H1 (cell line): ENCODE data around the gene DAZAP1. TPM values are rescaled to one million over a fixed set of nuclear protein-coding genes. Genes with fewer than 3 reads are reported as not detected.

Source experiments
- CTCF ChIA-PET: fragments of 300-600 bp; sonication (Branson Sonifier 250); formaldehyde crosslinking; loops from one replicate; lab custom pipeline; 2021; ENCODE audit not compliant: partially characterized antibody; lab: Charles Lee
- POLR2A ChIA-PET: fragments of 300-600 bp; sonication (Branson Sonifier 250); formaldehyde crosslinking; loops from one replicate; lab custom pipeline; 2021; ENCODE audit warnings: inconsistent platforms; ENCODE audit not compliant: partially characterized antibody; lab: Charles Lee
- DNase-seq, 2 experiments: peaks; one replicate each; pipeline versions ENCODE4 v3.0.0 to v3.0.0-alpha.2; 2010 to 2022; ENCODE audit warnings: low spot score in 2 of 2, low read depth in 1 of 2, mixed read lengths in 1 of 2
- FAIRE-seq: peaks from 2 replicates; lab custom pipeline; 2011; peaks lifted over from hg19 to GRCh38; lab: Jason Lieb, UNC
- H2AFZ ChIP-seq: 2 replicates; pipeline ENCODE4 v1.8.1; 2012; ENCODE audit warnings: low read length, inconsistent platforms
- H2AK5ac ChIP-seq: 2 replicates; pipeline ENCODE4 v1.6.1; 2013; ENCODE audit warnings: low read depth, low read length
- H2BK120ac ChIP-seq: replicated peaks from 2 replicates; pipeline ENCODE3; 2013; ENCODE audit warnings: low read depth, low read length, inconsistent platforms
- H2BK12ac ChIP-seq: 2 replicates; pipeline ENCODE4 v1.6.1; 2013; ENCODE audit warnings: low read depth, low read length
- H2BK15ac ChIP-seq: 2 replicates; pipeline ENCODE4 v1.6.1; 2013; ENCODE audit warnings: low read length
- H2BK20ac ChIP-seq: 2 replicates; pipeline ENCODE4 v1.6.1; 2013; ENCODE audit warnings: low read length
- H2BK5ac ChIP-seq: 2 replicates; pipeline ENCODE4 v1.6.1; 2013; ENCODE audit warnings: low read depth, low read length
- H3K14ac ChIP-seq: 2 replicates; pipeline ENCODE4 v1.6.1; 2013; ENCODE audit warnings: inconsistent platforms; ENCODE audit not compliant: insufficient read length
- H3K18ac ChIP-seq: 2 replicates; pipeline ENCODE4 v1.6.1; 2013; ENCODE audit warnings: low read length; ENCODE audit errors: extremely low read depth
- H3K23ac ChIP-seq: 2 replicates; pipeline ENCODE4 v1.6.1; 2013; ENCODE audit warnings: inconsistent platforms; ENCODE audit not compliant: insufficient read length
- H3K23me2 ChIP-seq: 2 replicates; pipeline ENCODE4 v1.6.1; 2013; ENCODE audit warnings: low read depth, low read length
- H3K27ac ChIP-seq: 2 replicates; pipeline ENCODE4 v1.6.1; 2011; ENCODE audit warnings: low read depth, low read length, inconsistent platforms
- H3K27me3 ChIP-seq, 4 experiments: replicated peaks in 1 of 4; 1 replicate in 1 of 4; 2 replicates in 3 of 4; pipeline versions ENCODE4 v1.6.1 to v1.8.1; 2011 to 2013; ENCODE audit warnings: low read length in 3 of 4, mild to moderate bottlenecking in 3 of 4, inconsistent platforms in 2 of 4, mixed read lengths in 2 of 4, moderate library complexity in 1 of 4; ENCODE audit not compliant: control insufficient read depth in 3 of 4, insufficient read depth in 3 of 4; ENCODE audit errors: extremely low read depth in 1 of 4
- H3K36me3 ChIP-seq, 4 experiments: 2 replicates each; pipeline versions ENCODE4 v1.6.1 to v1.8.1; 2011 to 2013; ENCODE audit warnings: mild to moderate bottlenecking in 4 of 4, low read length in 3 of 4, moderate library complexity in 2 of 4, control low read depth in 1 of 4, inconsistent platforms in 1 of 4; ENCODE audit not compliant: insufficient read depth in 4 of 4, control insufficient read depth in 2 of 4
- H3K4ac ChIP-seq: replicated peaks from 2 replicates; pipeline ENCODE3; 2013; ENCODE audit warnings: low read length, low read depth, mixed read lengths, inconsistent platforms; ENCODE audit not compliant: insufficient read length
- H3K4me1 ChIP-seq, 4 experiments: replicated peaks in 1 of 4; 1 replicate in 1 of 4; 2 replicates in 3 of 4; pipeline versions ENCODE4 v1.6.1 to v1.8.1; 2011 to 2013; ENCODE audit warnings: low read length in 3 of 4, inconsistent platforms in 2 of 4, mixed read lengths in 1 of 4; ENCODE audit not compliant: insufficient read depth in 4 of 4, control insufficient read depth in 3 of 4
- H3K4me2 ChIP-seq, 2 experiments: 2 replicates each; pipeline versions ENCODE4 v1.6.1 to v1.8.1; 2011 to 2013; ENCODE audit warnings: low read depth in 2 of 2, low read length in 2 of 2, control low read depth in 1 of 2, inconsistent platforms in 1 of 2, mild to moderate bottlenecking in 1 of 2; ENCODE audit not compliant: insufficient read depth in 1 of 2
- H3K4me3 ChIP-seq, 4 experiments: fragments of 200-600, 300-600 bp in 1 of 4; sonication (generic), shearing (Covaris generic), sonication (Bioruptor Twin) in 1 of 4; 2 replicates each; pipeline versions ENCODE4 v1.5.1 to v1.8.1; 2011 to 2016; ENCODE audit warnings: low read length in 4 of 4, low read depth in 3 of 4, control low read depth in 2 of 4, inconsistent platforms in 2 of 4, mild to moderate bottlenecking in 2 of 4, mixed read lengths in 1 of 4, moderate library complexity in 1 of 4; ENCODE audit not compliant: insufficient read depth in 2 of 4; ENCODE audit errors: extremely low read depth in 1 of 4
- H3K56ac ChIP-seq: replicated peaks from 2 replicates; pipeline ENCODE3; 2013; ENCODE audit warnings: low read depth, mild to moderate bottlenecking, mixed read lengths, low read length, inconsistent platforms; ENCODE audit not compliant: insufficient read length
- H3K79me1 ChIP-seq: 2 replicates; pipeline ENCODE4 v1.6.1; 2013; ENCODE audit warnings: low read depth, low read length, control low read depth
- H3K79me2 ChIP-seq, 2 experiments: 2 replicates each; pipeline versions ENCODE4 v1.6.1 to v1.8.1; 2012 to 2013; ENCODE audit warnings: low read length in 2 of 2, mild to moderate bottlenecking in 2 of 2, inconsistent platforms in 1 of 2; ENCODE audit not compliant: insufficient read depth in 2 of 2, control insufficient read depth in 1 of 2
- H3K9ac ChIP-seq, 4 experiments: replicated peaks in 1 of 4; 1 replicate in 1 of 4; 2 replicates in 3 of 4; pipeline versions ENCODE4 v1.6.1 to v1.8.1; 2011 to 2013; ENCODE audit warnings: low read depth in 3 of 4, low read length in 3 of 4, control low read depth in 2 of 4, mild to moderate bottlenecking in 2 of 4, moderate library complexity in 2 of 4, inconsistent platforms in 1 of 4; ENCODE audit errors: extremely low read depth in 1 of 4
- H3K9me3 ChIP-seq, 2 experiments: 2 replicates each; pipeline versions ENCODE4 v1.6.1 to v1.8.1; 2012 to 2013; ENCODE audit warnings: mild to moderate bottlenecking in 2 of 2, moderate library complexity in 2 of 2, control low read depth in 1 of 2, inconsistent platforms in 1 of 2, low read depth in 1 of 2, low read length in 1 of 2, mixed read lengths in 1 of 2; ENCODE audit not compliant: insufficient read depth in 2 of 2
- H4K20me1 ChIP-seq, 2 experiments: replicated peaks in 1 of 2; 2 replicates each; pipeline versions ENCODE3 to v1.8.1; 2011 to 2013; ENCODE audit warnings: inconsistent platforms in 2 of 2, low read length in 2 of 2, mild to moderate bottlenecking in 1 of 2; ENCODE audit not compliant: insufficient read depth in 2 of 2, control insufficient read depth in 1 of 2
- H4K5ac ChIP-seq: 2 replicates; pipeline ENCODE4 v1.6.1; 2013; ENCODE audit warnings: low read length, low read depth, mixed read lengths, inconsistent platforms; ENCODE audit not compliant: insufficient read length
- H4K8ac ChIP-seq: 2 replicates; pipeline ENCODE4 v1.8.0; 2013; ENCODE audit warnings: mild to moderate bottlenecking, moderate library complexity, low read length, inconsistent platforms; ENCODE audit not compliant: insufficient read depth; ENCODE audit errors: extremely low read depth
- H4K91ac ChIP-seq: replicated peaks from 2 replicates; pipeline ENCODE3; 2013; ENCODE audit warnings: low read length, mixed read lengths, inconsistent platforms; ENCODE audit not compliant: insufficient read length
- CHD1 ChIP-seq: IDR thresholded peaks from 2 replicates; pipeline ENCODE4 v1.6.1; 2012; ENCODE audit warnings: low read depth, low read length, improper control_type of control experiment
- EZH2 ChIP-seq: fragments of 200-600 bp; sonication (generic); IDR thresholded peaks from 2 replicates; pipeline ENCODE4 v1.7.1; 2012; ENCODE audit warnings: low read depth, mild to moderate bottlenecking, moderate library complexity, low read length, inconsistent platforms; ENCODE audit not compliant: severe bottlenecking
- RXRA ChIP-seq: IDR thresholded peaks from 2 replicates; pipeline ENCODE4 v1.6.1; 2011; ENCODE audit warnings: low read depth, mild to moderate bottlenecking, low read length, moderate library complexity; ENCODE audit not compliant: insufficient read depth
- SIN3A ChIP-seq, 2 experiments: IDR thresholded peaks in 1 of 2; conservative IDR thresholded peaks in 1 of 2; 2 replicates each; pipeline ENCODE4 v1.6.1; 2011 to 2012; ENCODE audit warnings: low read length in 2 of 2, improper control_type of control experiment in 1 of 2, low read depth in 1 of 2, mild to moderate bottlenecking in 1 of 2
- SP2 ChIP-seq: IDR thresholded peaks from 2 replicates; pipeline ENCODE4 v1.6.1; 2012; ENCODE audit warnings: mild to moderate bottlenecking, low read length, inconsistent platforms
- TBP ChIP-seq: IDR thresholded peaks from 2 replicates; pipeline ENCODE4 v1.6.1; 2011; ENCODE audit warnings: low read depth, low read length, improper control_type of control experiment
- WGBS, 2 experiments: shearing (Covaris generic) in 1 of 2; methylation state at CpG; one replicate each; pipeline versions ENCODE4 v1.1.6 to v1.1.7; 2013 to 2015; ENCODE audit warnings: low lambda C conversion rate in 2 of 2, mixed read lengths in 2 of 2, inconsistent platforms in 1 of 2, low coverage in 1 of 2, missing lambda C conversion rate in 1 of 2; ENCODE audit not compliant: insufficient replicate concordance in 2 of 2, insufficient coverage in 1 of 2, insufficient read length in 1 of 2; ENCODE audit errors: extremely low coverage in 1 of 2, missing lambda C conversion rate in 1 of 2; 5-methylcytosine and 5-hydroxymethylcytosine counted together
- polyA plus RNA-seq, 7 experiments: library from polyadenylated mRNA; depleted of rRNA in 3 of 7; stranded (reverse) in 5 of 7; unstranded in 2 of 7; fragments of >200 nt in 5 of 7; fragments of 200-250 nt in 2 of 7; gene quantifications; 1 replicate in 5 of 7; 2 replicates in 1 of 7; 4 replicates in 1 of 7; pipeline versions ENCODE4 v1.2.1 to v1.2.3, GENCODE V29; 2011 to 2013; ENCODE audit warnings: missing spikeins in 2 of 7, mixed read lengths in 2 of 7
- total RNA-seq: library from RNA; stranded (reverse); fragmentation: NEBNext Ultra II Directional; extraction: Animal tissue kit (Norgen Biotek cat#: 25700); gene quantifications from 2 replicates; pipeline ENCODE4 v1.2.1, GENCODE V29; 2021
- TF ChIP-seq, protein P1 (sequence below), 3 experiments: IDR thresholded peaks; 1 replicate in 2 of 3; 2 replicates in 1 of 3; pipeline versions ENCODE4 v1.5.1 to v1.6.1; 2011; ENCODE audit warnings: low read length in 3 of 3, mild to moderate bottlenecking in 3 of 3, inconsistent platforms in 2 of 3, low read depth in 1 of 3, moderate library complexity in 1 of 3; ENCODE audit not compliant: insufficient read depth in 1 of 3; ENCODE audit errors: control extremely low read depth in 1 of 3

The DAZAP1 gene
- total and polyA plus RNA-seq, 2 of the 8 experiments (the other 6 are each of a cell fraction or from before 2014, with no cell fraction given) = 79.6 to 341 TPM

DNA sequence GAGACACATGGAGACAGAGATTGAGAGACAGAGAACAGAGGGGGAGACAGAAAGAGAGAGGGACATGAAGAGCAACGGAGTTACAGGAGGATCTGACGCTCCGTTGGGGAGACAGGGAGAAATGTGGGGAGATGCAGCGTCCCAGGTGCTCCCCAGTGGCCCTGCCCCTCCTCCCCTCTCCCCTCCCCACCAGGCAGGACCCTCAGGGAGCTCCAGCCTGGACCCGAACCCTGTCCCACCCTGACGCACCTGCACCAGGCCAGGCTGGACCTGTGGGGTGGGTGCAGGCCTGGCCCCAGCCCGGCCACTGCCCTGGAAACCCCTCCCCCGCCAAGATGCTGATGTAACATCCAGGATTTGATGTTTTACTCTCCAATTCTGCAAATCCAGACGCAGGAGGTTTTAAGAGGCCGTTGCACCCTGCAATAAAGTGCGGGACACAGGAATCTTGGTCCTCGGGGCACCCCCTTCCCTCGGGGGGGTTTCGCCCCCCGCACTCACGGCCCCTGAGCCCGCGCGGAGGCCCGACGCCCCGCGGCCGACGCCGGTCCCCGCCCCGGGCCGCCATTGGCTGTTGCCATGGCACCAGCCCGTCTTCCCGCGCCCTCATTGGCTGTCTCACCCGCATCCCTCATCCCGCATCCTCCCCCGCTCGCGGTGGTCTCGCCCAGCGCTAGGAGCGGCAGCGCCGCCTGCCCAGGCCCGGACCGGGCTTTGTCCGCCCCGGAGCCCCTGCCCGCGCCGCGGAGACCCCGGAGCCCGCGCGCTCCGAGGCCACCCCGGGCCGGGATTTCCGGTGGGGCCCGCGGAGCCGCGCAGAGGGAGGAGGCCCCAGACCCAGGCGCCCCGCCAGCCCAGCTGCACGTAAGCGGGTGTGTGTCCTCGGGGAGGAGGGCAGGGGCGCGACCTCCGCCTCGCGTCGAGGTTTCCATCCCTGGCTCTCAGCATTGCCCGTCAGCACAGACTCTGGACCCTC lies 42.4 kb downstream of the DAZAP1 start, which contains the start of gene APC2:
APC2 (plus strand) TSS at position 655 of the 976 bp plus-strand sequence. CDS start 2,881 bp downstream, outside the sequence.
- no peak within 1 kb of the TSS for H2AFZ ChIP-seq
- peak within 1 kb of the TSS; percentile 22 to 60 (median 36) for H3K4me3 ChIP-seq
- TF ChIP-seq EZH2 = no peak
- TF ChIP-seq SP2 = no peak
- TF ChIP-seq CHD1 = no peak
- TF ChIP-seq RXRA = no peak
- TF ChIP-seq, protein P1, sequence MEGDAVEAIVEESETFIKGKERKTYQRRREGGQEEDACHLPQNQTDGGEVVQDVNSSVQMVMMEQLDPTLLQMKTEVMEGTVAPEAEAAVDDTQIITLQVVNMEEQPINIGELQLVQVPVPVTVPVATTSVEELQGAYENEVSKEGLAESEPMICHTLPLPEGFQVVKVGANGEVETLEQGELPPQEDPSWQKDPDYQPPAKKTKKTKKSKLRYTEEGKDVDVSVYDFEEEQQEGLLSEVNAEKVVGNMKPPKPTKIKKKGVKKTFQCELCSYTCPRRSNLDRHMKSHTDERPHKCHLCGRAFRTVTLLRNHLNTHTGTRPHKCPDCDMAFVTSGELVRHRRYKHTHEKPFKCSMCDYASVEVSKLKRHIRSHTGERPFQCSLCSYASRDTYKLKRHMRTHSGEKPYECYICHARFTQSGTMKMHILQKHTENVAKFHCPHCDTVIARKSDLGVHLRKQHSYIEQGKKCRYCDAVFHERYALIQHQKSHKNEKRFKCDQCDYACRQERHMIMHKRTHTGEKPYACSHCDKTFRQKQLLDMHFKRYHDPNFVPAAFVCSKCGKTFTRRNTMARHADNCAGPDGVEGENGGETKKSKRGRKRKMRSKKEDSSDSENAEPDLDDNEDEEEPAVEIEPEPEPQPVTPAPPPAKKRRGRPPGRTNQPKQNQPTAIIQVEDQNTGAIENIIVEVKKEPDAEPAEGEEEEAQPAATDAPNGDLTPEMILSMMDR (IDR thresholded peaks at IDR 0.05; ENCODE audit: control extremely low read depth in 1 of 3, insufficient read depth in 1 of 3, low read depth in 1 of 3, low read length in 3 of 3) = no peak; a peak in 1 of 4 replicates
- no peak for TF ChIP-seq SIN3A (conservative IDR thresholded peaks at IDR 0.05 in 1 of 2, IDR thresholded peaks at IDR 0.05 in 1 of 2; ENCODE audit: low read depth in 1 of 2, low read length in 2 of 2)
- no peak; the same call in 1 of the 2 replicates for TF ChIP-seq TBP

More for the DNA sequence above, 42.4 kb downstream of the DAZAP1 start, which contains the start of gene APC2:
- Histone ChIP-seq H3K18ac (peak within 1 kb of the TSS; percentile 71; the same call in 1 of the 2 replicates), H2BK120ac (no peak within 1 kb of the TSS), H4K91ac (no peak within 1 kb of the TSS), H3K4me1 (peaks cover 0 to 35% (median 26%) of the 10 kb centered on the region in 4 experiments; a peak in 6 of 7 replicates), H3K79me2 (no peaks in the 10 kb centered on the region), H2BK5ac (no peak within 1 kb of the TSS), H3K4me2 (peak within 1 kb of the TSS; percentile 55 to 66), H3K79me1 (no peaks in the 10 kb centered on the region), H3K23ac (no peak within 1 kb of the TSS), H3K9ac (peak within 1 kb of the TSS in 2 of 4 experiments; percentile 25 to 50; a peak in 3 of 7 replicates), H2BK20ac (0 out of 2 replicates have a peak within 1 kb of the TSS, but pooled peaks have one; percentile 61), H2BK15ac (peak within 1 kb of the TSS; percentile 95; the same call in 1 of the 2 replicates), H3K27ac (no peak within 1 kb of the TSS), H3K23me2 (peaks cover 4% of the 10 kb centered on the region; the same call in 1 of the 2 replicates), H4K20me1 (peaks cover 13 to 14% of the 10 kb centered on the region in 2 experiments), H4K8ac (peak within 1 kb of the TSS; percentile 87; the same call in 1 of the 2 replicates), H3K9me3 (no peaks in the 10 kb centered on the region), H2AK5ac (no peak within 1 kb of the TSS), H2BK12ac (peak within 1 kb of the TSS; percentile 27; the same call in 1 of the 2 replicates), H4K5ac (no peak within 1 kb of the TSS), H3K56ac (peak within 1 kb of the TSS; percentile 12), H3K36me3 (no peaks in the 10 kb centered on the region), H3K14ac (no peak within 1 kb of the TSS), H3K27me3 (peaks cover 34 to 59% (median 57%) of the 10 kb centered on the region in 4 experiments), H3K4ac (peak within 1 kb of the TSS; percentile 62)
- DNase-seq (peak in 1 of 2 experiments; percentile 93), FAIRE-seq (no peak)
- ChIA-PET CTCF (interaction anchor here (1.2 to 1.3 kb wide), 2 partner anchors 13 to 17 kb away, joined by 4 to 5 read pairs; no protein-coding TSS in a partner anchor), POLR2A (interaction anchor here (0.9 to 9.4 kb wide), 7 partner anchors 8 to 180 kb away, joined by 3 to 109 read pairs (median 3); partner anchors contain the start of genes CIRBP and FAM174C)
- WGBS, 2 experiments = 10% methylated on average over 59 of the region's 74 CpGs; no CpG with 5 or more reads in 1 of the 2 experiments
